ENCODE results near the gene HSD3B1. TPM values are rescaled to one million over a fixed set of nuclear protein-coding genes. Genes with fewer than 3 reads are reported as not detected.

Gene HSD3B1
- total and polyA plus RNA-seq, 2 experiments from 2014 or later: not detected

DNA sequence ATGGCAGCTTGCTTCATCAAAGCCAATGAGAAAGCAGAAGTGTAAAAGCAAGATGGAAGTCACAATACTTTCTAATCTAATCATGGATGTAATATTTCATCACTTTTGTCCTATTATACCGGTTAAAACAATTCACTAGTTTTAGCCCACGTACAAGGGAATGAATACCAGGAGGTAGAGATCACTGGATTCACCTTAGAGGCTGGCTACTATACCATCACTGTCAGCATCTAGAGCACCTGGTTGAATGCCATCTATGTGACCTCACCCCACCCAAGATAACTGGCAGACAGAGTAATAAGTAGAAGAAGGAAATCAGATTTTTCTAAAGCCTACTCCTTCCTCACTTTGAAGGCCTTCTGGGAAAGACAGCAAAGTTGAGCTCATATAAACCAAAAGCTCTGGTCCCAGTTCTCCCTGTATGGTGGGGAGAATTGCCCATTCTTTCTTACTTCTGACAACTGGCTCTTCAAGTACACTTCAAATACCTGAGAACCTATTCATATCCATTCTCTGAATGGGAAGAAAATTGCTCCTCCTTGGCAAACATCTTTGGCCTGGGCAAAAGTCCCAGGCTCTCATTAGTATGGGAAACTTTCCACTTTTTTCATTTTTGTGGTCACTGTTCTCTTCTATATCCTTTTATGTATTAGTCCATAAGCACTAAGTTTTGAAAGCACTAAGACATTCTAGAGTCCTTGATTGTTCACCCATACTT is 24.8 kb downstream of the HSD3B1 start (continued):
- TF ChIP-seq, protein P1, sequence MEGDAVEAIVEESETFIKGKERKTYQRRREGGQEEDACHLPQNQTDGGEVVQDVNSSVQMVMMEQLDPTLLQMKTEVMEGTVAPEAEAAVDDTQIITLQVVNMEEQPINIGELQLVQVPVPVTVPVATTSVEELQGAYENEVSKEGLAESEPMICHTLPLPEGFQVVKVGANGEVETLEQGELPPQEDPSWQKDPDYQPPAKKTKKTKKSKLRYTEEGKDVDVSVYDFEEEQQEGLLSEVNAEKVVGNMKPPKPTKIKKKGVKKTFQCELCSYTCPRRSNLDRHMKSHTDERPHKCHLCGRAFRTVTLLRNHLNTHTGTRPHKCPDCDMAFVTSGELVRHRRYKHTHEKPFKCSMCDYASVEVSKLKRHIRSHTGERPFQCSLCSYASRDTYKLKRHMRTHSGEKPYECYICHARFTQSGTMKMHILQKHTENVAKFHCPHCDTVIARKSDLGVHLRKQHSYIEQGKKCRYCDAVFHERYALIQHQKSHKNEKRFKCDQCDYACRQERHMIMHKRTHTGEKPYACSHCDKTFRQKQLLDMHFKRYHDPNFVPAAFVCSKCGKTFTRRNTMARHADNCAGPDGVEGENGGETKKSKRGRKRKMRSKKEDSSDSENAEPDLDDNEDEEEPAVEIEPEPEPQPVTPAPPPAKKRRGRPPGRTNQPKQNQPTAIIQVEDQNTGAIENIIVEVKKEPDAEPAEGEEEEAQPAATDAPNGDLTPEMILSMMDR (conservative IDR thresholded peaks at IDR 0.05; ENCODE audit: low read depth in 2 of 2): no peak
- TF ChIP-seq STAT1 (IDR thresholded peaks at IDR 0.05; ENCODE audit: unreplicated experiment): no peak
- no peak for TF ChIP-seq JUNB (IDR thresholded peaks at IDR 0.05; ENCODE audit: unreplicated experiment)
- no peak for TF ChIP-seq POLR2AphosphoS5 (IDR thresholded peaks at IDR 0.05; ENCODE audit: low read depth)
- TF ChIP-seq ZNF331 (CRISPR knock-in tag; IDR thresholded peaks at IDR 0.05; ENCODE audit: low read depth): no peak
- TF ChIP-seq, protein P2, sequence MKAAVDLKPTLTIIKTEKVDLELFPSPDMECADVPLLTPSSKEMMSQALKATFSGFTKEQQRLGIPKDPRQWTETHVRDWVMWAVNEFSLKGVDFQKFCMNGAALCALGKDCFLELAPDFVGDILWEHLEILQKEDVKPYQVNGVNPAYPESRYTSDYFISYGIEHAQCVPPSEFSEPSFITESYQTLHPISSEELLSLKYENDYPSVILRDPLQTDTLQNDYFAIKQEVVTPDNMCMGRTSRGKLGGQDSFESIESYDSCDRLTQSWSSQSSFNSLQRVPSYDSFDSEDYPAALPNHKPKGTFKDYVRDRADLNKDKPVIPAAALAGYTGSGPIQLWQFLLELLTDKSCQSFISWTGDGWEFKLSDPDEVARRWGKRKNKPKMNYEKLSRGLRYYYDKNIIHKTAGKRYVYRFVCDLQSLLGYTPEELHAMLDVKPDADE (IDR thresholded peaks at IDR 0.05): no peak
- no peak for TF ChIP-seq EZH2 (IDR thresholded peaks at IDR 0.05; ENCODE audit: low read depth, unreplicated experiment)
- TF ChIP-seq EZH2phosphoT487 (IDR thresholded peaks at IDR 0.05; ENCODE audit: unreplicated experiment): no peak

DNA sequence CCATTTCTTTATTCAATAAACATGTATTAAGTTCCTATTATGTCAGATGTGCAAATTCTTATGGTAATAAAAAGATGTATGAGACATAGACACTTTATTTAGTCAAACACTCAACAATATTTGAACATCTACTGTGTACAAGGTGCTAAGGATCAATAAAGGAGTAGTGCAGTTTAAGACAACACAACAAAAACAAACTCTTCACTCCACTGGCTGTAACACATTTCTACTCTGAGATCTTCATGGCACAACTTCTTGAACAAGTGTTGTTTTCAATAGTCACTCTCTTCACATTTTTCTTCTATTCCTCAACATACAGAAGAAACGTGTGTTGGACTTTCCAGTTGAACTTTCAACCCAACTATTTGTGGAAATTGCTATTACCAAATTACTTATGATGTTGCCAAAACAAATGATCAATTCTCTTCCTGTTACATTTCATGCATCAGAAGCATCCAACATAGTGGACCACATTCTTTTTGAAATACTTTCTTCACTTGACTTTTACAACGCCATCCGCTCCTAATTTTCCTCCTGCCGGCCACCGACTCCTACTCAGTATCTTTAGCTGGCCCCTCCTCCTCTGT is 25.4 kb downstream of the HSD3B1 start:
- H3K36me3 ChIP-seq (ENCODE audit: insufficient read depth): no peaks in the 10 kb centered on the region; the same call in 1 of the 2 replicates
- Mint-ChIP-seq H3K9me3 (peaks cover 2% of the 10 kb centered on the region; the same call in 1 of the 3 replicates), H3K4me3 (no peak overlapping the region), H3K36me3 (ENCODE audit: low read depth) (no peaks in the 10 kb centered on the region), H3K27ac (no peak overlapping the region), H3K27me3 (ENCODE audit: insufficient read depth, low read depth, poor library complexity) (no peaks in the 10 kb centered on the region), H3K4me1 (no peaks in the 10 kb centered on the region)
- no peaks in the 10 kb centered on the region for H3K27me3 ChIP-seq (ENCODE audit: insufficient read depth)
- no peak overlapping the region for H3K4me3 ChIP-seq
- H3K79me2 ChIP-seq (replicated peaks; ENCODE audit: insufficient read depth): no peaks in the 10 kb centered on the region
- no peak overlapping the region for H2AFZ ChIP-seq
- no peak for ATAC-seq
- H3K9me2 ChIP-seq (ENCODE audit: insufficient read depth): peaks cover 30% of the 10 kb centered on the region
- DNase-seq (ENCODE audit: low spot score): no peak
- H4K20me1 ChIP-seq (replicated peaks; ENCODE audit: insufficient read depth): no peaks in the 10 kb centered on the region
- no peak overlapping the region for H3K4me2 ChIP-seq
- H3K4me1 ChIP-seq (ENCODE audit: insufficient read depth): no peaks in the 10 kb centered on the region
- no peak overlapping the region for H3K27ac ChIP-seq (ENCODE audit: low read depth)
- no peaks in the 10 kb centered on the region for H3F3A ChIP-seq (replicated peaks; ENCODE audit: low read depth)
- TF ChIP-seq NANOG (IDR thresholded peaks at IDR 0.05; ENCODE audit: borderline replicate concordance): no peak
- TF ChIP-seq EZH2phosphoT487 (IDR thresholded peaks at IDR 0.05; ENCODE audit: unreplicated experiment): no peak
- no peak for TF ChIP-seq EZH2 (IDR thresholded peaks at IDR 0.05; ENCODE audit: low read depth, unreplicated experiment)
- TF ChIP-seq CREB1 (CRISPR knock-in tag; IDR thresholded peaks at IDR 0.05; ENCODE audit: low read depth): no peak
- TF ChIP-seq STAT1 (IDR thresholded peaks at IDR 0.05; ENCODE audit: unreplicated experiment): no peak
- TF ChIP-seq, protein P2 (IDR thresholded peaks at IDR 0.05): no peak
- TF ChIP-seq, protein P1 (conservative IDR thresholded peaks at IDR 0.05; ENCODE audit: low read depth in 2 of 2): no peak
- TF ChIP-seq, protein P3, sequence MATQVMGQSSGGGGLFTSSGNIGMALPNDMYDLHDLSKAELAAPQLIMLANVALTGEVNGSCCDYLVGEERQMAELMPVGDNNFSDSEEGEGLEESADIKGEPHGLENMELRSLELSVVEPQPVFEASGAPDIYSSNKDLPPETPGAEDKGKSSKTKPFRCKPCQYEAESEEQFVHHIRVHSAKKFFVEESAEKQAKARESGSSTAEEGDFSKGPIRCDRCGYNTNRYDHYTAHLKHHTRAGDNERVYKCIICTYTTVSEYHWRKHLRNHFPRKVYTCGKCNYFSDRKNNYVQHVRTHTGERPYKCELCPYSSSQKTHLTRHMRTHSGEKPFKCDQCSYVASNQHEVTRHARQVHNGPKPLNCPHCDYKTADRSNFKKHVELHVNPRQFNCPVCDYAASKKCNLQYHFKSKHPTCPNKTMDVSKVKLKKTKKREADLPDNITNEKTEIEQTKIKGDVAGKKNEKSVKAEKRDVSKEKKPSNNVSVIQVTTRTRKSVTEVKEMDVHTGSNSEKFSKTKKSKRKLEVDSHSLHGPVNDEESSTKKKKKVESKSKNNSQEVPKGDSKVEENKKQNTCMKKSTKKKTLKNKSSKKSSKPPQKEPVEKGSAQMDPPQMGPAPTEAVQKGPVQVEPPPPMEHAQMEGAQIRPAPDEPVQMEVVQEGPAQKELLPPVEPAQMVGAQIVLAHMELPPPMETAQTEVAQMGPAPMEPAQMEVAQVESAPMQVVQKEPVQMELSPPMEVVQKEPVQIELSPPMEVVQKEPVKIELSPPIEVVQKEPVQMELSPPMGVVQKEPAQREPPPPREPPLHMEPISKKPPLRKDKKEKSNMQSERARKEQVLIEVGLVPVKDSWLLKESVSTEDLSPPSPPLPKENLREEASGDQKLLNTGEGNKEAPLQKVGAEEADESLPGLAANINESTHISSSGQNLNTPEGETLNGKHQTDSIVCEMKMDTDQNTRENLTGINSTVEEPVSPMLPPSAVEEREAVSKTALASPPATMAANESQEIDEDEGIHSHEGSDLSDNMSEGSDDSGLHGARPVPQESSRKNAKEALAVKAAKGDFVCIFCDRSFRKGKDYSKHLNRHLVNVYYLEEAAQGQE (IDR thresholded peaks at IDR 0.05; ENCODE audit: unreplicated experiment): no peak
- TF ChIP-seq ZNF331 (CRISPR knock-in tag; IDR thresholded peaks at IDR 0.05; ENCODE audit: low read depth): no peak
